Uterus (tissue), 2 donors: Measurements from ENCODE around the gene KRT79.

Source experiments
- POLR2A ChIP-seq, 2 donors: fragments of 450-650 bp; IDR thresholded peaks; one replicate each; pipeline ENCODE4 v1.6.1; 2016; ENCODE audit warnings: antibody characterized with exemption in 2 of 2, mild to moderate bottlenecking in 1 of 2, moderate library complexity in 1 of 2
- TF ChIP-seq, protein P1 (sequence below), 4 experiments: fragments of 200-600 bp in 2 of 4; fragments of 450-650 bp in 2 of 4; sonication (generic) in 2 of 4; IDR thresholded peaks; one replicate each; pipeline ENCODE4 v1.5.1; 2016 to 2019; ENCODE audit warnings: antibody characterized with exemption in 4 of 4, mild to moderate bottlenecking in 2 of 4, moderate library complexity in 1 of 4

DNA sequence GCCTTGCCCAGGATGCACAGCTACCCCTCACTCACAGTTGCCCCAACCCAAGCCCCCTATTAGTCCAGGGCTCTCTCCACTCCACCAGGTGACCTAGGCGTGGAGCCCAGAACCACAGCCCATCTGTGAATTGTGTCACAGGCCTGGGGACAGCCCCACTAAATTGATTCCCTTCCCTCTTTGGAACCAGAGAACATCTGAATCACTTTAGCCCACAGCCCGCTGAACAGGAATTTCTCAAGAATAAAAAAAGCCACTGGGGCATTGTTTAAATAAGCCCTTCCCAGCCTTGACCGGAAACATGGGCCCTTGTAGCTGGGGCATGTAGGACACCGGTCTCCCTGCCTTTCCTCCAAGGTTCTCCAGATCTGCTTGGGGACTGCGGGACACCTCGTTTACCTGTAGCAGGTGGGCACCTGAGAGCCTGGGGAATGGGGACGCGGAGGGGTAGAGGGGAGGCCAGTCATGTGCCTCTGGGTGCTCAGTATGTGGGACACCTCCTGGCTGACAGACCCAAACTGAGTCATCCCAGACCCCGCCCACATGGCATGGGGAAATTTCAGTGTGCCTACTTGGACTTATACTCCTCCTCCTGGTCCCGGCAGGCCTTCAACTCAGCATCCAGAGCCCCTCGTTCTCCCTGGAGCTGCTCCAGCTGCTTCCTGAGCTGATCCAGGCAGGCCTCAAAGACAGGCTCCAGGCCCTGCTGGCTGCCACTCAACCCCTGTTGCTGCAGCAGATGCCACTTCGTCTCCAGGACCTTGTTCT is 13.4 kb upstream of the KRT79 start:
- TF ChIP-seq POLR2A (IDR thresholded peaks at IDR 0.05): no peak
- TF ChIP-seq, protein P1, sequence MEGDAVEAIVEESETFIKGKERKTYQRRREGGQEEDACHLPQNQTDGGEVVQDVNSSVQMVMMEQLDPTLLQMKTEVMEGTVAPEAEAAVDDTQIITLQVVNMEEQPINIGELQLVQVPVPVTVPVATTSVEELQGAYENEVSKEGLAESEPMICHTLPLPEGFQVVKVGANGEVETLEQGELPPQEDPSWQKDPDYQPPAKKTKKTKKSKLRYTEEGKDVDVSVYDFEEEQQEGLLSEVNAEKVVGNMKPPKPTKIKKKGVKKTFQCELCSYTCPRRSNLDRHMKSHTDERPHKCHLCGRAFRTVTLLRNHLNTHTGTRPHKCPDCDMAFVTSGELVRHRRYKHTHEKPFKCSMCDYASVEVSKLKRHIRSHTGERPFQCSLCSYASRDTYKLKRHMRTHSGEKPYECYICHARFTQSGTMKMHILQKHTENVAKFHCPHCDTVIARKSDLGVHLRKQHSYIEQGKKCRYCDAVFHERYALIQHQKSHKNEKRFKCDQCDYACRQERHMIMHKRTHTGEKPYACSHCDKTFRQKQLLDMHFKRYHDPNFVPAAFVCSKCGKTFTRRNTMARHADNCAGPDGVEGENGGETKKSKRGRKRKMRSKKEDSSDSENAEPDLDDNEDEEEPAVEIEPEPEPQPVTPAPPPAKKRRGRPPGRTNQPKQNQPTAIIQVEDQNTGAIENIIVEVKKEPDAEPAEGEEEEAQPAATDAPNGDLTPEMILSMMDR (IDR thresholded peaks at IDR 0.05): no peak
